Measurements from ENCODE around the gene CDH23.

- no peak for TF ChIP-seq ZNF8 (CRISPR knock-in tag; IDR thresholded peaks at IDR 0.05)
- no peak for TF ChIP-seq TOX (CRISPR knock-in tag; IDR thresholded peaks at IDR 0.05; ENCODE audit: borderline replicate concordance)
- no peak for TF ChIP-seq ARNTL (CRISPR knock-in tag; IDR thresholded peaks at IDR 0.05; ENCODE audit: borderline replicate concordance, low read depth)
- TF ChIP-seq PATZ1 (CRISPR knock-in tag; IDR thresholded peaks at IDR 0.05; ENCODE audit: borderline replicate concordance) = no peak
- TF ChIP-seq OSR1 (CRISPR knock-in tag; IDR thresholded peaks at IDR 0.05) = no peak
- no peak for TF ChIP-seq PPARA (CRISPR knock-in tag; IDR thresholded peaks at IDR 0.05; ENCODE audit: borderline replicate concordance)
- TF ChIP-seq CREB5 (CRISPR knock-in tag; IDR thresholded peaks at IDR 0.05; ENCODE audit: low read depth) = no peak
- no peak for TF ChIP-seq SNAI2 (CRISPR knock-in tag; IDR thresholded peaks at IDR 0.05)
- no peak for TF ChIP-seq ZFP30 (CRISPR knock-in tag; IDR thresholded peaks at IDR 0.05)
- TF ChIP-seq ISL1 (CRISPR knock-in tag; IDR thresholded peaks at IDR 0.05) = no peak
- no peak for TF ChIP-seq ZFP3 (CRISPR knock-in tag; IDR thresholded peaks at IDR 0.05)
- TF ChIP-seq POU6F1 (CRISPR knock-in tag; IDR thresholded peaks at IDR 0.05; ENCODE audit: borderline replicate concordance, low read depth) = no peak
- TF ChIP-seq ZNF70 (CRISPR knock-in tag; IDR thresholded peaks at IDR 0.05) = no peak
- no peak for TF ChIP-seq ZC3H10 (CRISPR knock-in tag; IDR thresholded peaks at IDR 0.05)
These were observed 345.0 kb downstream of the CDH23 start for GRCh38 chr10:71741671-71742070.
